Tibial nerve (tissue), 4 donors: ENCODE data around the gene BCAR1.

Experiments used
- EP300 ChIP-seq, 2 donors: sonication (generic); formaldehyde crosslinking; IDR thresholded peaks; one replicate each; pipeline ENCODE4 v1.6.1; 2017; ENCODE audit warnings: antibody characterized with exemption in 2 of 2, mild to moderate bottlenecking in 1 of 2
- POLR2A ChIP-seq, 2 donors: fragments of 450-650 bp; IDR thresholded peaks; one replicate each; pipeline ENCODE4 v1.6.1; 2017; ENCODE audit warnings: antibody characterized with exemption in 2 of 2, mild to moderate bottlenecking in 2 of 2, moderate library complexity in 2 of 2
- TF ChIP-seq, protein P1 (sequence below), 5 experiments: fragments of 200-600 bp in 3 of 5; fragments of 450-650 bp in 2 of 5; sonication (generic) in 3 of 5; IDR thresholded peaks; one replicate each; pipeline ENCODE4 v1.5.1; 2016 to 2019; ENCODE audit warnings: antibody characterized with exemption in 5 of 5, mild to moderate bottlenecking in 3 of 5, moderate library complexity in 2 of 5

DNA sequence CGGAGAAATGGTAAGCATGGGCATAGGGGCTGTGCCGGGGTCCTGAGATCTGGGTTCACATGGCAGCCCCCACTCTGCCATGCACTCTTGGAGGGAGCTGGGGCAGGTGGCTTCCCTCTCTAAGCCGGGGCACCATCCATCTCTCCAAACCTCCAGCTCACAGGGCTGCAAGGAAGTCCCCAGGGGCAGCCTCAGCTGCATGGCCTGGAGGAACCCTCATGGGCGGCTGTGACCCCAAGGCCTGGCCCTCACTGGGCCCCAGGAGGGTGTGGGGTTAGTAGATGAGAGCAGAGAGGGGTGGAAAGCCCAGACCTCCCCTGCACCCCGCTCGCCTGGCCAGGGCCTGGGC lies 47.0 kb downstream of the BCAR1 start:
- no peak for TF ChIP-seq EP300 (IDR thresholded peaks at IDR 0.05)
- TF ChIP-seq, protein P1, sequence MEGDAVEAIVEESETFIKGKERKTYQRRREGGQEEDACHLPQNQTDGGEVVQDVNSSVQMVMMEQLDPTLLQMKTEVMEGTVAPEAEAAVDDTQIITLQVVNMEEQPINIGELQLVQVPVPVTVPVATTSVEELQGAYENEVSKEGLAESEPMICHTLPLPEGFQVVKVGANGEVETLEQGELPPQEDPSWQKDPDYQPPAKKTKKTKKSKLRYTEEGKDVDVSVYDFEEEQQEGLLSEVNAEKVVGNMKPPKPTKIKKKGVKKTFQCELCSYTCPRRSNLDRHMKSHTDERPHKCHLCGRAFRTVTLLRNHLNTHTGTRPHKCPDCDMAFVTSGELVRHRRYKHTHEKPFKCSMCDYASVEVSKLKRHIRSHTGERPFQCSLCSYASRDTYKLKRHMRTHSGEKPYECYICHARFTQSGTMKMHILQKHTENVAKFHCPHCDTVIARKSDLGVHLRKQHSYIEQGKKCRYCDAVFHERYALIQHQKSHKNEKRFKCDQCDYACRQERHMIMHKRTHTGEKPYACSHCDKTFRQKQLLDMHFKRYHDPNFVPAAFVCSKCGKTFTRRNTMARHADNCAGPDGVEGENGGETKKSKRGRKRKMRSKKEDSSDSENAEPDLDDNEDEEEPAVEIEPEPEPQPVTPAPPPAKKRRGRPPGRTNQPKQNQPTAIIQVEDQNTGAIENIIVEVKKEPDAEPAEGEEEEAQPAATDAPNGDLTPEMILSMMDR (IDR thresholded peaks at IDR 0.05) = no peak
- TF ChIP-seq POLR2A (IDR thresholded peaks at IDR 0.05) = no peak
